Ovary (tissue), 10 donors: ENCODE measurements around the gene OR2L8. TPM values are rescaled to one million over a fixed set of nuclear protein-coding genes. Genes with fewer than 3 reads are reported as not detected.

Experiments used
- DNase-seq, 5 donors: peaks; one replicate each; pipeline ENCODE4 v3.0.0-alpha.2; 2019 to 2020
- H3K27ac ChIP-seq, 2 donors: fragments of 200-600 bp; one replicate each; pipeline versions ENCODE4 v1.5.1 to v1.8.0; 2019 to 2022
- H3K27me3 ChIP-seq: fragments of 200-600 bp; one replicate; pipeline ENCODE4 v1.8.0; 2022
- H3K36me3 ChIP-seq: fragments of 200-600 bp; sonication (generic); one replicate; pipeline ENCODE4 v1.5.1; 2019
- H3K4me1 ChIP-seq: one replicate; pipeline ENCODE4 v1.8.1; 2013; ENCODE audit warnings: mild to moderate bottlenecking, moderate library complexity; ENCODE audit not compliant: insufficient read depth
- H3K4me3 ChIP-seq: fragments of 200-600 bp; sonication (generic); one replicate; pipeline ENCODE4 v1.5.1; 2017
- H3K9me3 ChIP-seq, 2 donors: fragments of 200-600 bp in 1 of 2; sonication (generic) in 1 of 2; one replicate each; pipeline versions ENCODE4 v1.5.1 to v1.8.1; 2013 to 2019; ENCODE audit warnings: mild to moderate bottlenecking in 1 of 2, moderate library complexity in 1 of 2
- EP300 ChIP-seq: sonication (generic); formaldehyde crosslinking; IDR thresholded peaks from one replicate; pipeline ENCODE4 v1.6.1; 2017; ENCODE audit warnings: antibody characterized with exemption
- POLR2A ChIP-seq: fragments of 450-650 bp; IDR thresholded peaks from one replicate; pipeline ENCODE4 v1.6.1; 2017; ENCODE audit warnings: antibody characterized with exemption, mild to moderate bottlenecking, moderate library complexity
- WGBS, 3 donors: extraction: QIAGEN DNeasy Blood & Tissue Kit in 1 of 3; methylation state at CpG; one replicate each; pipeline versions ENCODE4 v1.1.5 to v1.1.7; 2013 to 2017; 5-methylcytosine and 5-hydroxymethylcytosine counted together
- intact Hi-C, 4 donors: fragments of 100-400 bp; cut with DNase I; formaldehyde crosslinking; loops; one replicate each; pipeline versions ENCODE4 v1.11.0 to v1.15.1; 2022 to 2023
- long read RNA-seq, 3 donors: library from polyadenylated mRNA in 2 of 3; unstranded in 2 of 3; transcript quantifications; one replicate each; pipeline ENCODE4 v2.0.0 and lab custom pipeline, GENCODE V29; 2021 to 2026
- polyA plus RNA-seq, 2 donors: library from polyadenylated mRNA; stranded (reverse); fragments of 200-250 nt in 1 of 2; fragments of 350-450 nt in 1 of 2; fragmentation: Illumina TruSeq in 1 of 2; extraction: RNeasy Lipid Tissue Mini Kit (QIAGEN cat#74804) in 1 of 2; gene quantifications; one replicate each; pipeline ENCODE4 v1.2.3, GENCODE V29; 2013 to 2014
- total RNA-seq, 7 donors: library from RNA; depleted of rRNA in 2 of 7; stranded (reverse); fragments of >200 nt in 2 of 7; fragmentation: NEBNext Ultra II Directional in 3 of 7; extraction: Animal tissue kit (Norgen Biotek cat#: 25700) in 3 of 7; gene quantifications; one replicate each; pipeline versions ENCODE4 v1.1.0 to v1.2.4, GENCODE V29; 2016 to 2023
- TF ChIP-seq, protein P1 (sequence below), 3 donors: fragments of 450-650 bp in 2 of 3; fragments of 200-600 bp in 1 of 3; IDR thresholded peaks; one replicate each; pipeline versions ENCODE4 v1.5.1 to v1.8.0; 2016 to 2022; ENCODE audit warnings: antibody characterized with exemption in 3 of 3, mild to moderate bottlenecking in 1 of 3
- donor health status: DM: no; HTN: no; CAD: no; lungs with moderate emphysema.
- donor health status: DM: no; HTN: no; CAD: no.
- donor health status: Bipolar disorder and iron deficiency.
- donor health status: DM: yes; HTN: yes; CAD: no.
- donor health status: DM: no; HTN: no; CAD: no.
- donor health status: DM: yes; HTN: yes; CAD: no.

Gene OR2L8, protein sequence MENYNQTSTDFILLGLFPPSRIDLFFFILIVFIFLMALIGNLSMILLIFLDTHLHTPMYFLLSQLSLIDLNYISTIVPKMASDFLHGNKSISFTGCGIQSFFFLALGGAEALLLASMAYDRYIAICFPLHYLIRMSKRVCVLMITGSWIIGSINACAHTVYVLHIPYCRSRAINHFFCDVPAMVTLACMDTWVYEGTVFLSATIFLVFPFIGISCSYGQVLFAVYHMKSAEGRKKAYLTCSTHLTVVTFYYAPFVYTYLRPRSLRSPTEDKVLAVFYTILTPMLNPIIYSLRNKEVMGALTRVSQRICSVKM
- total RNA-seq, result under 1 TPM in 1 of 7 donors, not detected in 6; 0.34 TPM
- polyA plus RNA-seq, result not detected
- long read RNA-seq, donor 1, result 0 reads
- long read RNA-seq, donor 2, result 0 reads
- long read RNA-seq, donor 3, result 0 reads

DNA sequence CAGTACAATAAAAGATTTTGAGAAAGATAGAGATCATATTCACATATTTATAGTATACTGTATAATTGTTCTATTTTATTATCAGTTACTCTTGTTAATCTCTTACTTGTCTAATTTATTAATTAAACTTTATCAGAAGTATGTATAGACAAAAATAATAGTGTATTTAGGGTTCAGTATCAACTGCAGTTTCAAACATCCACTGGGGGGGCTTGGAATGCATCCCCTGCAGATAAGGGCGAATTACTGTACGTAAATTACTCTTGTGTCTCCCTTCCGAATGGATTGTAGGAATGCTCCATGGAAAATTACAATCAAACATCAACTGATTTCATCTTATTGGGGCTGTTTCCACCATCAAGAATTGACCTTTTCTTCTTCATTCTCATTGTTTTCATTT lies at the start of gene OR2L8:
TSS of gene OR2L8 (plus strand) at position 301 of the 400 bp plus-strand sequence. CDS start at position 301, 0 bp downstream.
- Histone ChIP-seq H3K27me3 (no peaks in the 10 kb centered on the region), H3K36me3 (no peaks in the 10 kb centered on the region), H3K27ac (no peak within 1 kb of the TSS), H3K9me3 (no peaks in the 10 kb centered on the region), H3K4me3 (no peak within 1 kb of the TSS), H3K4me1 (no peaks in the 10 kb centered on the region)
- no peak for TF ChIP-seq EP300
- no peak for TF ChIP-seq POLR2A
- TF ChIP-seq, protein P1, sequence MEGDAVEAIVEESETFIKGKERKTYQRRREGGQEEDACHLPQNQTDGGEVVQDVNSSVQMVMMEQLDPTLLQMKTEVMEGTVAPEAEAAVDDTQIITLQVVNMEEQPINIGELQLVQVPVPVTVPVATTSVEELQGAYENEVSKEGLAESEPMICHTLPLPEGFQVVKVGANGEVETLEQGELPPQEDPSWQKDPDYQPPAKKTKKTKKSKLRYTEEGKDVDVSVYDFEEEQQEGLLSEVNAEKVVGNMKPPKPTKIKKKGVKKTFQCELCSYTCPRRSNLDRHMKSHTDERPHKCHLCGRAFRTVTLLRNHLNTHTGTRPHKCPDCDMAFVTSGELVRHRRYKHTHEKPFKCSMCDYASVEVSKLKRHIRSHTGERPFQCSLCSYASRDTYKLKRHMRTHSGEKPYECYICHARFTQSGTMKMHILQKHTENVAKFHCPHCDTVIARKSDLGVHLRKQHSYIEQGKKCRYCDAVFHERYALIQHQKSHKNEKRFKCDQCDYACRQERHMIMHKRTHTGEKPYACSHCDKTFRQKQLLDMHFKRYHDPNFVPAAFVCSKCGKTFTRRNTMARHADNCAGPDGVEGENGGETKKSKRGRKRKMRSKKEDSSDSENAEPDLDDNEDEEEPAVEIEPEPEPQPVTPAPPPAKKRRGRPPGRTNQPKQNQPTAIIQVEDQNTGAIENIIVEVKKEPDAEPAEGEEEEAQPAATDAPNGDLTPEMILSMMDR (IDR thresholded peaks at IDR 0.05), result no peak
- 63 to 82% (median 75%) methylated on average over 3 of the region's 3 CpGs for WGBS, 3 donors
- intact Hi-C loops, result no loop called here
- DNase-seq, result no peak

DNA sequence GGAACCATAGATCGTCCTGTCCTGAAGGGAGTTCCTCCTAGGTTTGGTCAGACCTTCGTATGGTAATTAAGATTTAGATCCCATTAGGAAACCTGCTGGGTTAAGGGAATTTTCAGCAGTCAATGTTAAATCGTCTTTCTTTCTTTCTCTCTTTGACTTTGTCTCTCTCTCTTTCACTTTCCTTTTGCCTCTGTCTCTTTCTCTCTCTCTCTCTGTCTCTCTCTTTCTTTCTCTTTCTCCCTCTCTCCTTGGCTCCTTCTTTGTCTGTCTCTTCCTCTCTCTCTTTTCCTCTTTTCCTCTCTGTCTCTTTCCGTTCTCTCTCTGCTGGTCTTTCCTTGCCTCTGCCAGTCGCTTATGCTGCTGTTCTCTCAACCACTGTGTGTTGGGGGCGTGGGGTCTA lies 44.5 kb upstream of the OR2L8 start:
- DNase-seq, result no peak

DNA sequence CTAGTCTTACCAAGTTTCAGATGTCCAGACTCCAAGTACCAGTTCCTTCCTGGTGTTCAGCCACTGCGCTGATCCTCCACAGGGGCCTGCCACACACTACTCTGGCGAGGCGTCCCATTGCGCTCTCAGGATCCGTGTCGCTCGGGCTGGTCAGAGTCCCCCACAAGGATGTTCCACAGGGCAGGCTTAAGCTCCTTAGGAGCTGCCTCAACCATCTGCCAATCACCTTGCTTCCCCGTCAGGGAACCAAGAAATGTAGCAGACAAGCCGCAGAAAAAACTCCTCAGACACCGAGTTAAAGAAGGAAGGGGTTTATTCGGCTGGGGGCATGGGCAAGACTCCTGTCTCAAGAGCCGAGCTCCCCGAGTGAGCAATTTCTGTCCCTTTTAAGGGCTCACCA lies 43.5 kb upstream of the OR2L8 start:
- Histone ChIP-seq H3K4me1 (no peaks in the 10 kb centered on the region), H3K36me3 (no peaks in the 10 kb centered on the region), H3K27me3 (no peaks in the 10 kb centered on the region), H3K4me3 (no peak overlapping the region), H3K27ac (no peak overlapping the region), H3K9me3 (no peaks in the 10 kb centered on the region)
- DNase-seq, result no peak
- intact Hi-C loops, result no loop called here
- TF ChIP-seq EP300 (no peak), POLR2A (no peak)
- TF ChIP-seq, protein P1 (IDR thresholded peaks at IDR 0.05), result no peak
- 88 to 93% (median 90%) methylated on average over 13 of the region's 13 CpGs for WGBS, 3 donors

More for the DNA sequence above, 44.5 kb upstream of the OR2L8 start:
- 73 to 83% (median 81%) methylated on average over 6 of the region's 6 CpGs for WGBS, 3 donors
- H3K27me3 ChIP-seq, result no peaks in the 10 kb centered on the region
- no peak overlapping the region for H3K27ac ChIP-seq
- no peaks in the 10 kb centered on the region for H3K9me3 ChIP-seq
- H3K36me3 ChIP-seq, result no peaks in the 10 kb centered on the region
- TF ChIP-seq POLR2A (no peak), EP300 (no peak)
- TF ChIP-seq, protein P1 (IDR thresholded peaks at IDR 0.05), result no peak
- no peaks in the 10 kb centered on the region for H3K4me1 ChIP-seq
- H3K4me3 ChIP-seq, result no peak overlapping the region
- intact Hi-C loops, result no loop called here

DNA sequence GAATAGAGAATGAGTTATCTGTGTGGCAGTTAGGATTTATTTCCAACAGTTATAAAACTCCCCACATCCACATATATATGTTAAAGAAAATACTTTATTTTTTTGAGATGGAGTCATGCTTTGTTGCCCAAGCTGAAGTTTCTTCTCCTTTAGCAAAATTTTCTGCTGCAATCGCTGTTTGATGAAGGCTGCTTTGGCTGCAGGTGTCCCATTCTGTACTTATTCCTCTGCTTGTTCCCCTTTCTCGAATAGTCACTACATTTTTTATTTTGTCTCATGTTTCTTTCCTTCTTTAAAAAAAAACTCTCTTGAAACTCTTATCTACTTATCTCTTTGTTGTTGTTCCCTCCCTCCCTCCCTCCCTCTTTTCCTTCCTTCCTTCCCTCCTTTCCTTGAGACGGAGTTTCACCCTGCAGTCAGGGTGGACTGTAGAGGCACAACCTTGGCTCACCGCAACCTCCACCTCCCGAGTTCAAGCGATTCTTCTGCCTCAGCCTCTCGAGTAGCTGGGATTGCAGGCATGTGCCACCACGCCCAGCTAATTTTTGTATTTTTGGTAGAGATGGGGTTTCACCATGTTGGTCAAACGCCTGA lies 42.7 kb upstream of the OR2L8 start:
- Histone ChIP-seq H3K9me3 (no peaks in the 10 kb centered on the region), H3K27ac (no peak overlapping the region), H3K4me1 (no peaks in the 10 kb centered on the region), H3K27me3 (no peaks in the 10 kb centered on the region), H3K36me3 (no peaks in the 10 kb centered on the region), H3K4me3 (no peak overlapping the region)
- WGBS, 3 donors, result 67 to 79% (median 73%) methylated on average over 9 of the region's 9 CpGs
- TF ChIP-seq, protein P1 (IDR thresholded peaks at IDR 0.05), result no peak
- TF ChIP-seq POLR2A, result no peak
- no peak for TF ChIP-seq EP300
- intact Hi-C loops, result no loop called here
- DNase-seq, result no peak
